Testis (tissue), 2 donors: Measurements from ENCODE around the gene LOC101059915.
"Not testable (repeated sequence)": the region's sequence is repeated elsewhere in the genome, so short reads cannot be mapped to it uniquely, and the experiment has no call there.

Source experiments
- POLR2A ChIP-seq: fragments of 450-650 bp; IDR thresholded peaks from one replicate; pipeline ENCODE4 v1.6.1; 2017; ENCODE audit warnings: antibody characterized with exemption, mild to moderate bottlenecking, moderate library complexity
- TF ChIP-seq, protein P1 (sequence below), 3 experiments: fragments of 450-650 bp in 2 of 3; fragments of 200-600 bp in 1 of 3; sonication (generic) in 1 of 3; IDR thresholded peaks; one replicate each; pipeline ENCODE4 v1.5.1; 2016 to 2019; ENCODE audit warnings: antibody characterized with exemption in 3 of 3, mild to moderate bottlenecking in 2 of 3, moderate library complexity in 1 of 3

DNA sequence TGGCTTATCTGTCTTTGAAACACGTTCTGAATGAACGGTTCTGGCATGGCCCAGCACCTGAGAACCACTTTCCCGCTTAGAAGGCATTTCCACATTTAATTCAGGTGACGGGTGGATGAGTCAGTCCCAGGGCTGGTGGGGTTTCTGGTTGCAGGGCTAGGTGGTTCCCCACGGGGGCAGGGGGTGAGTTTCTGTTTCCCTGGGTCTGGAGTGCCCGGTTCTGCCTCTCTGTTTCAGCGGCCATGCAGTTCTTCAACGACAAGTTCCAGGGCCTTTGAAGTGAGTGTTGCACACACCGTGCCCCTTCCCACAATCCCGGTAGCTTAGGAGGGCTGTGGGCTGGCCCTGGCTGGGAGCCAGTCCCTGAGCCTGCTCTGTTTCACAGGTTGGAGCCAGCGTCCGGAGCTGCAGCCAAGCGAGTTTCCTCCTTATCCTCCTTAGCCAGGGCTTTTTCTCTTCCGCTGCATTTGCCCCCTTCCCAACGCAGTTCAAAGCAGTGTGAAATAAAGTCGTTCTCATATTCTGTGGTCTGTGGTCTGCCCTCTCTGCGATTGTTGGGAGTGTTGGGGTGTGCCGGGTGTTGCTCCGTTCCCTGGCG is 53.0 kb downstream of the LOC101059915 start:
- TF ChIP-seq, protein P1, sequence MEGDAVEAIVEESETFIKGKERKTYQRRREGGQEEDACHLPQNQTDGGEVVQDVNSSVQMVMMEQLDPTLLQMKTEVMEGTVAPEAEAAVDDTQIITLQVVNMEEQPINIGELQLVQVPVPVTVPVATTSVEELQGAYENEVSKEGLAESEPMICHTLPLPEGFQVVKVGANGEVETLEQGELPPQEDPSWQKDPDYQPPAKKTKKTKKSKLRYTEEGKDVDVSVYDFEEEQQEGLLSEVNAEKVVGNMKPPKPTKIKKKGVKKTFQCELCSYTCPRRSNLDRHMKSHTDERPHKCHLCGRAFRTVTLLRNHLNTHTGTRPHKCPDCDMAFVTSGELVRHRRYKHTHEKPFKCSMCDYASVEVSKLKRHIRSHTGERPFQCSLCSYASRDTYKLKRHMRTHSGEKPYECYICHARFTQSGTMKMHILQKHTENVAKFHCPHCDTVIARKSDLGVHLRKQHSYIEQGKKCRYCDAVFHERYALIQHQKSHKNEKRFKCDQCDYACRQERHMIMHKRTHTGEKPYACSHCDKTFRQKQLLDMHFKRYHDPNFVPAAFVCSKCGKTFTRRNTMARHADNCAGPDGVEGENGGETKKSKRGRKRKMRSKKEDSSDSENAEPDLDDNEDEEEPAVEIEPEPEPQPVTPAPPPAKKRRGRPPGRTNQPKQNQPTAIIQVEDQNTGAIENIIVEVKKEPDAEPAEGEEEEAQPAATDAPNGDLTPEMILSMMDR (IDR thresholded peaks at IDR 0.05), result not testable (repeated sequence)
- TF ChIP-seq POLR2A, result not testable (repeated sequence)
